HEK293 (cell line): ENCODE data around the gene RAVER2.

ENCODE experiments used
- ZBTB17 ChIP-seq: fragments of 450-650 bp; formaldehyde crosslinking; IDR thresholded peaks from 2 replicates; pipeline ENCODE4 v1.5.1; 2016; ENCODE audit warnings: missing biosample characterization, missing genetic modification characterization
- ZBTB7A ChIP-seq: fragments of 450-650 bp; formaldehyde crosslinking; IDR thresholded peaks from 2 replicates; pipeline ENCODE4 v1.5.1; 2016; ENCODE audit warnings: low read depth, missing biosample characterization, missing genetic modification characterization
- ZNF24 ChIP-seq: fragments of 450-650 bp; formaldehyde crosslinking; IDR thresholded peaks from 2 replicates; pipeline ENCODE4 v1.5.1; 2016; ENCODE audit warnings: missing biosample characterization, missing genetic modification characterization
- ZNF433 ChIP-seq: fragments of 450-650 bp; formaldehyde crosslinking; IDR thresholded peaks from 2 replicates; pipeline ENCODE4 v1.5.1; 2016; ENCODE audit warnings: missing biosample characterization, missing genetic modification characterization, low read depth
- ZNF561 ChIP-seq: fragments of 450-650 bp; IDR thresholded peaks from 2 replicates; pipeline ENCODE4 v1.5.1; 2018; ENCODE audit warnings: missing biosample characterization, missing genetic modification characterization, borderline replicate concordance
- ZNF837 ChIP-seq: fragments of 450-650 bp; formaldehyde crosslinking; IDR thresholded peaks from 2 replicates; pipeline ENCODE4 v1.5.1; 2016; ENCODE audit warnings: missing biosample characterization, missing genetic modification characterization
- TF ChIP-seq, protein P1 (sequence below): fragments of 450-650 bp; formaldehyde crosslinking; IDR thresholded peaks from 2 replicates; pipeline ENCODE4 v1.5.1; 2016; ENCODE audit warnings: missing biosample characterization, missing genetic modification characterization
- TF ChIP-seq, protein P2 (sequence below): fragments of 450-650 bp; formaldehyde crosslinking; IDR thresholded peaks from 2 replicates; pipeline ENCODE4 v1.5.1; 2016; ENCODE audit warnings: missing biosample characterization, missing genetic modification characterization
- TF ChIP-seq, protein P3 (sequence below): fragments of 450-650 bp; formaldehyde crosslinking; IDR thresholded peaks from 2 replicates; pipeline ENCODE4 v1.5.1; 2016; ENCODE audit warnings: missing biosample characterization, missing genetic modification characterization
- TF ChIP-seq, protein P4 (sequence below): fragments of 450-650 bp; formaldehyde crosslinking; IDR thresholded peaks from 2 replicates; pipeline ENCODE4 v1.5.1; 2016; ENCODE audit warnings: missing biosample characterization, missing genetic modification characterization, borderline replicate concordance
- TF ChIP-seq, protein P5 (sequence below): fragments of 450-650 bp; formaldehyde crosslinking; IDR thresholded peaks from 2 replicates; pipeline ENCODE4 v1.5.1; 2016; ENCODE audit warnings: missing biosample characterization, missing genetic modification characterization
- TF ChIP-seq, protein P6 (sequence below): fragments of 450-650 bp; formaldehyde crosslinking; IDR thresholded peaks from 2 replicates; pipeline ENCODE4 v1.5.1; 2017; ENCODE audit warnings: missing biosample characterization, missing genetic modification characterization
- TF ChIP-seq, protein P7 (sequence below): fragments of 450-650 bp; formaldehyde crosslinking; IDR thresholded peaks from 2 replicates; pipeline ENCODE4 v1.5.1; 2016; ENCODE audit warnings: missing biosample characterization, missing genetic modification characterization, low read depth
- TF ChIP-seq, protein P8 (sequence below): fragments of 450-650 bp; formaldehyde crosslinking; IDR thresholded peaks from 2 replicates; pipeline ENCODE4 v1.5.1; 2016; ENCODE audit warnings: missing biosample characterization, missing genetic modification characterization

DNA sequence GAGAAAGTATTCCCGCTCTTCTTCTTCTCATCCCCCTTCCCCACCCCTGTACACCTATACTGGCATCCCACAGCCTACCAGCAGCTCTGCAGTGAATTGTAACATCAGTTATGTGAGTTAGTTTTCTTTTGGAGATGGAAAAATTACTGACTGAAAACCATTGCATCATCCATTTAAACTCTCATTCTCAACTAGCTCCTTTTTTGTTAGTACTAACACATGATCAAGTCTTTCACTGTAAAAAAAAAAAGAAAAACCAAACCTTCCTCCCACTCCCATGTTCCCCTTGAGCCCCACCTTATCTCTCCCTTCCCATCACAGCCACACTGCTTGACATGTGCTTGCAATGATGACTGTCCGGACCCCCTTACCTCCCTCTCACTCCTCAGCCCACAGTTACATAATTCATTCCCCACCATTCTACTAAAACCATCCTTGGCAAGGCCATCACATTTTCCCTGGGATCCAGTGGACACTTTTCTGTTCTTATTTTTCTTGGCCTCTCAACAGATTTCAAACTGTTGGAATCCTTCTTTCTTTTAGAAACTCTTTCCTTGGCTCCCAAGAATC, 23.2 kb upstream of the RAVER2 start:
- no peak for TF ChIP-seq ZNF433 (tag by site-specific recombination)
- TF ChIP-seq, protein P1, sequence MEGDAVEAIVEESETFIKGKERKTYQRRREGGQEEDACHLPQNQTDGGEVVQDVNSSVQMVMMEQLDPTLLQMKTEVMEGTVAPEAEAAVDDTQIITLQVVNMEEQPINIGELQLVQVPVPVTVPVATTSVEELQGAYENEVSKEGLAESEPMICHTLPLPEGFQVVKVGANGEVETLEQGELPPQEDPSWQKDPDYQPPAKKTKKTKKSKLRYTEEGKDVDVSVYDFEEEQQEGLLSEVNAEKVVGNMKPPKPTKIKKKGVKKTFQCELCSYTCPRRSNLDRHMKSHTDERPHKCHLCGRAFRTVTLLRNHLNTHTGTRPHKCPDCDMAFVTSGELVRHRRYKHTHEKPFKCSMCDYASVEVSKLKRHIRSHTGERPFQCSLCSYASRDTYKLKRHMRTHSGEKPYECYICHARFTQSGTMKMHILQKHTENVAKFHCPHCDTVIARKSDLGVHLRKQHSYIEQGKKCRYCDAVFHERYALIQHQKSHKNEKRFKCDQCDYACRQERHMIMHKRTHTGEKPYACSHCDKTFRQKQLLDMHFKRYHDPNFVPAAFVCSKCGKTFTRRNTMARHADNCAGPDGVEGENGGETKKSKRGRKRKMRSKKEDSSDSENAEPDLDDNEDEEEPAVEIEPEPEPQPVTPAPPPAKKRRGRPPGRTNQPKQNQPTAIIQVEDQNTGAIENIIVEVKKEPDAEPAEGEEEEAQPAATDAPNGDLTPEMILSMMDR (tag by site-specific recombination), result no peak
- no peak for TF ChIP-seq ZNF24 (tag by site-specific recombination)
- TF ChIP-seq, protein P2, sequence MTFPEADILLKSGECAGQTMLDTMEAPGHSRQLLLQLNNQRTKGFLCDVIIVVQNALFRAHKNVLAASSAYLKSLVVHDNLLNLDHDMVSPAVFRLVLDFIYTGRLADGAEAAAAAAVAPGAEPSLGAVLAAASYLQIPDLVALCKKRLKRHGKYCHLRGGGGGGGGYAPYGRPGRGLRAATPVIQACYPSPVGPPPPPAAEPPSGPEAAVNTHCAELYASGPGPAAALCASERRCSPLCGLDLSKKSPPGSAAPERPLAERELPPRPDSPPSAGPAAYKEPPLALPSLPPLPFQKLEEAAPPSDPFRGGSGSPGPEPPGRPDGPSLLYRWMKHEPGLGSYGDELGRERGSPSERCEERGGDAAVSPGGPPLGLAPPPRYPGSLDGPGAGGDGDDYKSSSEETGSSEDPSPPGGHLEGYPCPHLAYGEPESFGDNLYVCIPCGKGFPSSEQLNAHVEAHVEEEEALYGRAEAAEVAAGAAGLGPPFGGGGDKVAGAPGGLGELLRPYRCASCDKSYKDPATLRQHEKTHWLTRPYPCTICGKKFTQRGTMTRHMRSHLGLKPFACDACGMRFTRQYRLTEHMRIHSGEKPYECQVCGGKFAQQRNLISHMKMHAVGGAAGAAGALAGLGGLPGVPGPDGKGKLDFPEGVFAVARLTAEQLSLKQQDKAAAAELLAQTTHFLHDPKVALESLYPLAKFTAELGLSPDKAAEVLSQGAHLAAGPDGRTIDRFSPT, result no peak
- TF ChIP-seq, protein P3, sequence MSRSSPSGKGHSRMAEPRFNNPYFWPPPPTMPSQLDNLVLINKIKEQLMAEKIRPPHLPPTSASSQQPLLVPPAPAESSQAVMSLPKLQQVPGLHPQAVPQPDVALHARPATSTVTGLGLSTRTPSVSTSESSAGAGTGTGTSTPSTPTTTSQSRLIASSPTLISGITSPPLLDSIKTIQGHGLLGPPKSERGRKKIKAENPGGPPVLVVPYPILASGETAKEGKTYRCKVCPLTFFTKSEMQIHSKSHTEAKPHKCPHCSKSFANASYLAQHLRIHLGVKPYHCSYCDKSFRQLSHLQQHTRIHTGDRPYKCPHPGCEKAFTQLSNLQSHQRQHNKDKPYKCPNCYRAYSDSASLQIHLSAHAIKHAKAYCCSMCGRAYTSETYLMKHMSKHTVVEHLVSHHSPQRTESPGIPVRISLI, result no peak
- no peak for TF ChIP-seq ZNF561 (tag by site-specific recombination)
- TF ChIP-seq ZBTB17 (tag by site-specific recombination), result no peak
- TF ChIP-seq, protein P4, sequence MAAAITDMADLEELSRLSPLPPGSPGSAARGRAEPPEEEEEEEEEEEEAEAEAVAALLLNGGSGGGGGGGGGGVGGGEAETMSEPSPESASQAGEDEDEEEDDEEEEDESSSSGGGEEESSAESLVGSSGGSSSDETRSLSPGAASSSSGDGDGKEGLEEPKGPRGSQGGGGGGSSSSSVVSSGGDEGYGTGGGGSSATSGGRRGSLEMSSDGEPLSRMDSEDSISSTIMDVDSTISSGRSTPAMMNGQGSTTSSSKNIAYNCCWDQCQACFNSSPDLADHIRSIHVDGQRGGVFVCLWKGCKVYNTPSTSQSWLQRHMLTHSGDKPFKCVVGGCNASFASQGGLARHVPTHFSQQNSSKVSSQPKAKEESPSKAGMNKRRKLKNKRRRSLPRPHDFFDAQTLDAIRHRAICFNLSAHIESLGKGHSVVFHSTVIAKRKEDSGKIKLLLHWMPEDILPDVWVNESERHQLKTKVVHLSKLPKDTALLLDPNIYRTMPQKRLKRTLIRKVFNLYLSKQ (tag by site-specific recombination), result no peak
- no peak for TF ChIP-seq ZNF837 (tag by site-specific recombination)
- TF ChIP-seq, protein P5, sequence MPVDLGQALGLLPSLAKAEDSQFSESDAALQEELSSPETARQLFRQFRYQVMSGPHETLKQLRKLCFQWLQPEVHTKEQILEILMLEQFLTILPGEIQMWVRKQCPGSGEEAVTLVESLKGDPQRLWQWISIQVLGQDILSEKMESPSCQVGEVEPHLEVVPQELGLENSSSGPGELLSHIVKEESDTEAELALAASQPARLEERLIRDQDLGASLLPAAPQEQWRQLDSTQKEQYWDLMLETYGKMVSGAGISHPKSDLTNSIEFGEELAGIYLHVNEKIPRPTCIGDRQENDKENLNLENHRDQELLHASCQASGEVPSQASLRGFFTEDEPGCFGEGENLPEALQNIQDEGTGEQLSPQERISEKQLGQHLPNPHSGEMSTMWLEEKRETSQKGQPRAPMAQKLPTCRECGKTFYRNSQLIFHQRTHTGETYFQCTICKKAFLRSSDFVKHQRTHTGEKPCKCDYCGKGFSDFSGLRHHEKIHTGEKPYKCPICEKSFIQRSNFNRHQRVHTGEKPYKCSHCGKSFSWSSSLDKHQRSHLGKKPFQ (tag by site-specific recombination), result no peak
- no peak for TF ChIP-seq ZBTB7A (tag by site-specific recombination)
- TF ChIP-seq, protein P6, sequence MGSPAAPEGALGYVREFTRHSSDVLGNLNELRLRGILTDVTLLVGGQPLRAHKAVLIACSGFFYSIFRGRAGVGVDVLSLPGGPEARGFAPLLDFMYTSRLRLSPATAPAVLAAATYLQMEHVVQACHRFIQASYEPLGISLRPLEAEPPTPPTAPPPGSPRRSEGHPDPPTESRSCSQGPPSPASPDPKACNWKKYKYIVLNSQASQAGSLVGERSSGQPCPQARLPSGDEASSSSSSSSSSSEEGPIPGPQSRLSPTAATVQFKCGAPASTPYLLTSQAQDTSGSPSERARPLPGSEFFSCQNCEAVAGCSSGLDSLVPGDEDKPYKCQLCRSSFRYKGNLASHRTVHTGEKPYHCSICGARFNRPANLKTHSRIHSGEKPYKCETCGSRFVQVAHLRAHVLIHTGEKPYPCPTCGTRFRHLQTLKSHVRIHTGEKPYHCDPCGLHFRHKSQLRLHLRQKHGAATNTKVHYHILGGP, result no peak
- TF ChIP-seq, protein P7, sequence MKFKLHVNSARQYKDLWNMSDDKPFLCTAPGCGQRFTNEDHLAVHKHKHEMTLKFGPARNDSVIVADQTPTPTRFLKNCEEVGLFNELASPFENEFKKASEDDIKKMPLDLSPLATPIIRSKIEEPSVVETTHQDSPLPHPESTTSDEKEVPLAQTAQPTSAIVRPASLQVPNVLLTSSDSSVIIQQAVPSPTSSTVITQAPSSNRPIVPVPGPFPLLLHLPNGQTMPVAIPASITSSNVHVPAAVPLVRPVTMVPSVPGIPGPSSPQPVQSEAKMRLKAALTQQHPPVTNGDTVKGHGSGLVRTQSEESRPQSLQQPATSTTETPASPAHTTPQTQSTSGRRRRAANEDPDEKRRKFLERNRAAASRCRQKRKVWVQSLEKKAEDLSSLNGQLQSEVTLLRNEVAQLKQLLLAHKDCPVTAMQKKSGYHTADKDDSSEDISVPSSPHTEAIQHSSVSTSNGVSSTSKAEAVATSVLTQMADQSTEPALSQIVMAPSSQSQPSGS, result no peak
- TF ChIP-seq, protein P8, sequence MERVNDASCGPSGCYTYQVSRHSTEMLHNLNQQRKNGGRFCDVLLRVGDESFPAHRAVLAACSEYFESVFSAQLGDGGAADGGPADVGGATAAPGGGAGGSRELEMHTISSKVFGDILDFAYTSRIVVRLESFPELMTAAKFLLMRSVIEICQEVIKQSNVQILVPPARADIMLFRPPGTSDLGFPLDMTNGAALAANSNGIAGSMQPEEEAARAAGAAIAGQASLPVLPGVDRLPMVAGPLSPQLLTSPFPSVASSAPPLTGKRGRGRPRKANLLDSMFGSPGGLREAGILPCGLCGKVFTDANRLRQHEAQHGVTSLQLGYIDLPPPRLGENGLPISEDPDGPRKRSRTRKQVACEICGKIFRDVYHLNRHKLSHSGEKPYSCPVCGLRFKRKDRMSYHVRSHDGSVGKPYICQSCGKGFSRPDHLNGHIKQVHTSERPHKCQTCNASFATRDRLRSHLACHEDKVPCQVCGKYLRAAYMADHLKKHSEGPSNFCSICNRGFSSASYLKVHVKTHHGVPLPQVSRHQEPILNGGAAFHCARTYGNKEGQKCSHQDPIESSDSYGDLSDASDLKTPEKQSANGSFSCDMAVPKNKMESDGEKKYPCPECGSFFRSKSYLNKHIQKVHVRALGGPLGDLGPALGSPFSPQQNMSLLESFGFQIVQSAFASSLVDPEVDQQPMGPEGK (tag by site-specific recombination), result no peak
